Ovary (tissue), 9 donors: ENCODE results near the gene ENG. TPM values are rescaled to one million over a fixed set of nuclear protein-coding genes. Genes with fewer than 3 reads are reported as not detected.

ENCODE experiments used
- DNase-seq, 5 donors: peaks; one replicate each; pipeline ENCODE4 v3.0.0-alpha.2; 2019 to 2020
- H3K27ac ChIP-seq, 2 donors: fragments of 200-600 bp; one replicate each; pipeline versions ENCODE4 v1.5.1 to v1.8.0; 2019 to 2022
- H3K27me3 ChIP-seq: fragments of 200-600 bp; one replicate; pipeline ENCODE4 v1.8.0; 2022
- H3K36me3 ChIP-seq: fragments of 200-600 bp; sonication (generic); one replicate; pipeline ENCODE4 v1.5.1; 2019
- H3K4me1 ChIP-seq: one replicate; pipeline ENCODE4 v1.8.1; 2013; ENCODE audit warnings: mild to moderate bottlenecking, moderate library complexity; ENCODE audit not compliant: insufficient read depth
- H3K4me3 ChIP-seq: fragments of 200-600 bp; sonication (generic); one replicate; pipeline ENCODE4 v1.5.1; 2017
- H3K9me3 ChIP-seq, 2 donors: fragments of 200-600 bp in 1 of 2; sonication (generic) in 1 of 2; one replicate each; pipeline versions ENCODE4 v1.5.1 to v1.8.1; 2013 to 2019; ENCODE audit warnings: mild to moderate bottlenecking in 1 of 2, moderate library complexity in 1 of 2
- CTCF ChIP-seq, 3 donors: fragments of 450-650 bp in 2 of 3; fragments of 200-600 bp in 1 of 3; IDR thresholded peaks; one replicate each; pipeline versions ENCODE4 v1.5.1 to v1.8.0; 2016 to 2022; ENCODE audit warnings: antibody characterized with exemption in 3 of 3, mild to moderate bottlenecking in 1 of 3
- EP300 ChIP-seq: sonication (generic); formaldehyde crosslinking; IDR thresholded peaks from one replicate; pipeline ENCODE4 v1.6.1; 2017; ENCODE audit warnings: antibody characterized with exemption
- POLR2A ChIP-seq: fragments of 450-650 bp; IDR thresholded peaks from one replicate; pipeline ENCODE4 v1.6.1; 2017; ENCODE audit warnings: antibody characterized with exemption, mild to moderate bottlenecking, moderate library complexity
- WGBS, 3 donors: extraction: QIAGEN DNeasy Blood & Tissue Kit in 1 of 3; methylation state at CpG; one replicate each; pipeline versions ENCODE4 v1.1.5 to v1.1.7; 2013 to 2017; 5-methylcytosine and 5-hydroxymethylcytosine counted together
- intact Hi-C, 4 donors: fragments of 100-400 bp; cut with DNase I; formaldehyde crosslinking; loops; one replicate each; pipeline versions ENCODE4 v1.11.0 to v1.15.1; 2022 to 2023
- polyA plus RNA-seq, 2 donors: library from polyadenylated mRNA; stranded (reverse); fragments of 200-250 nt in 1 of 2; fragments of 350-450 nt in 1 of 2; fragmentation: Illumina TruSeq in 1 of 2; extraction: RNeasy Lipid Tissue Mini Kit (QIAGEN cat#74804) in 1 of 2; gene quantifications; one replicate each; pipeline ENCODE4 v1.2.3, GENCODE V29; 2013 to 2014
- total RNA-seq, 7 donors: library from RNA; depleted of rRNA in 2 of 7; stranded (reverse); fragments of >200 nt in 2 of 7; fragmentation: NEBNext Ultra II Directional in 3 of 7; extraction: Animal tissue kit (Norgen Biotek cat#: 25700) in 3 of 7; gene quantifications; one replicate each; pipeline versions ENCODE4 v1.1.0 to v1.2.4, GENCODE V29; 2016 to 2023
- donor health status: DM: no; HTN: no; CAD: no; lungs with moderate emphysema.
- donor health status: DM: no; HTN: no; CAD: no.
- donor health status: Bipolar disorder and iron deficiency.
- donor health status: DM: yes; HTN: yes; CAD: no.
- donor health status: DM: no; HTN: no; CAD: no.
- donor health status: DM: yes; HTN: yes; CAD: no.

ENG gene
- total and polyA plus RNA-seq, 9 donors = 54.7 to 298 (median 191) TPM

- no peaks in the 10 kb centered on the region for H3K27me3 ChIP-seq
- H3K4me1 ChIP-seq = peaks cover 3% of the 10 kb centered on the region
- no peaks in the 10 kb centered on the region for H3K36me3 ChIP-seq
- 85 to 89% (median 86%) methylated on average over 11 of the region's 11 CpGs for WGBS, 3 donors
- DNase-seq = no peak
- intact Hi-C loops = no loop called here
- H3K27ac ChIP-seq = no peak overlapping the region
- no peak overlapping the region for H3K4me3 ChIP-seq
- TF ChIP-seq CTCF (IDR thresholded peaks at IDR 0.05) (no peak), EP300 (no peak), POLR2A (no peak)
- H3K9me3 ChIP-seq = no peaks in the 10 kb centered on the region
Observed at GRCh38 chr9:127818574-127818973, 35.9 kb downstream of the ENG start.

- WGBS, 3 donors = 59 to 75% (median 67%) methylated on average over 17 of the region's 17 CpGs
- no peaks in the 10 kb centered on the region for H3K36me3 ChIP-seq
- intact Hi-C loops = no loop called here
- H3K4me3 ChIP-seq = no peak overlapping the region
- peak in 1 of 5 donors; percentile 26 for DNase-seq
- no peak for TF ChIP-seq EP300
- TF ChIP-seq POLR2A = no peak
- no peak for TF ChIP-seq CTCF (IDR thresholded peaks at IDR 0.05)
- H3K9me3 ChIP-seq = no peaks in the 10 kb centered on the region
- no peaks in the 10 kb centered on the region for H3K27me3 ChIP-seq
- peak overlapping the region in 1 of 2 donors; percentile 17 for H3K27ac ChIP-seq
- H3K4me1 ChIP-seq = peaks cover 3% of the 10 kb centered on the region
Observed at GRCh38 chr9:127817881-127818434, 36.5 kb downstream of the ENG start.

- Histone ChIP-seq H3K27ac (peak overlapping the region; percentile 36 to 55), H3K27me3 (no peaks in the 10 kb centered on the region), H3K4me1 (peaks cover 3% of the 10 kb centered on the region), H3K4me3 (no peak overlapping the region), H3K36me3 (no peaks in the 10 kb centered on the region), H3K9me3 (no peaks in the 10 kb centered on the region)
- intact Hi-C loops = no loop called here
- 70 to 81% (median 76%) methylated on average over 8 of the region's 8 CpGs for WGBS, 3 donors
- no peak for TF ChIP-seq CTCF (IDR thresholded peaks at IDR 0.05)
- no peak for TF ChIP-seq EP300
- TF ChIP-seq POLR2A = no peak
- DNase-seq = peak in 1 of 5 donors; percentile 23
Observed at GRCh38 chr9:127816728-127817127, 37.7 kb downstream of the ENG start.

- intact Hi-C loops = no loop called here
- WGBS, 3 donors = 32 to 35% (median 32%) methylated on average over 3 of the region's 3 CpGs
- no peaks in the 10 kb centered on the region for H3K9me3 ChIP-seq
- no peak for TF ChIP-seq EP300
- no peak for TF ChIP-seq CTCF (IDR thresholded peaks at IDR 0.05)
- H3K4me3 ChIP-seq = no peak overlapping the region
- H3K4me1 ChIP-seq = peaks cover 3% of the 10 kb centered on the region
- no peaks in the 10 kb centered on the region for H3K27me3 ChIP-seq
- DNase-seq = peak in 3 of 5 donors; percentile 46 to 58 (median 57)
- H3K27ac ChIP-seq = peak overlapping the region; percentile 28 to 55
- no peaks in the 10 kb centered on the region for H3K36me3 ChIP-seq
Observed at GRCh38 chr9:127816362-127816725, 38.1 kb downstream of the ENG start.
